Measurements from ENCODE around the gene NXN.
"Not testable (repeated sequence)": the region's sequence is repeated elsewhere in the genome, so short reads cannot be mapped to it uniquely, and the experiment has no call there.

Gene NXN

GRCh38 chr17:953767-954166 is 25.8 kb downstream of the NXN start:
- no peak for DNase-seq (ENCODE audit: low spot score)

GRCh38 chr17:952592-952991 is 27.0 kb downstream of the NXN start:
- not testable (repeated sequence) for DNase-seq (ENCODE audit: low spot score)

DNA sequence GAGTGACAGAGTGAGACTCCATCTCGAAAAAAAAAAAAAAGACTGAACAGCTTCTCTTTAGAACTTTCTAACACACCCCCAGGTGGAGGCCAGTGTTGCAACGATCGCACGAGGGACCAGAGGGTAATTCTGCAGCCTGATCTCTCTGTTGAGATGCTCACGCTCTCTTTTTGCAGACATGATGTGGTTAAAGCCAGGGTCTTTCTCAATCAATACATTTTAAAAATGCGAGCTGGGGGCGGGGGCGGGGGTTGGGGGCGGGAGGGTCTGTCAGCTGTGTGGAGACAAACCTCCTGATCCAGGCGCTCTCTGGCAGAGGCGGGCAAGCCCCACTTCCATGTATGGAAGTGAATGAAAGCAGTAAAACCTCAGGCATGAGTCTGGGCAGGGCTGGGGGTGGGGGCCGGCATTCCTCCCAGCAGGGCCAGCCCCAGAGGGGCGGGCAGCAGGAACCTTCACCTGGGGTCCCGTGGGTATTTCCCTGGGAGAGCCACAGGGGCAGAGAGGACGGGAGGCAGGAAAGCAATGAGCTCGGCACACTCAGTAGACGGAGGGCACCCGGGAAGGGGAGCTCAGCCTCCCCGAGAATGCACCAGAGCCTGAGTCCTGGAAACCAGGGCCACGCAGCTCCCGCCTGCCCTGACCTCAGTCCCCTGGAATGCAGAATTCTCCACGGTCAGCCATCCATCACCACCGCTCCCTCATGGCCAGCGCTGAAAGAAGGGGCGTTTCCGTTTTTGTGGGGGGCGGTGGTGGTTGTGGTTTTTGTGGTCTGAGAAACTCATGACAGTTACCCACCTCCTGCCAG is 28.0 kb downstream of the NXN start:
- no peak for DNase-seq (ENCODE audit: low spot score)

DNA sequence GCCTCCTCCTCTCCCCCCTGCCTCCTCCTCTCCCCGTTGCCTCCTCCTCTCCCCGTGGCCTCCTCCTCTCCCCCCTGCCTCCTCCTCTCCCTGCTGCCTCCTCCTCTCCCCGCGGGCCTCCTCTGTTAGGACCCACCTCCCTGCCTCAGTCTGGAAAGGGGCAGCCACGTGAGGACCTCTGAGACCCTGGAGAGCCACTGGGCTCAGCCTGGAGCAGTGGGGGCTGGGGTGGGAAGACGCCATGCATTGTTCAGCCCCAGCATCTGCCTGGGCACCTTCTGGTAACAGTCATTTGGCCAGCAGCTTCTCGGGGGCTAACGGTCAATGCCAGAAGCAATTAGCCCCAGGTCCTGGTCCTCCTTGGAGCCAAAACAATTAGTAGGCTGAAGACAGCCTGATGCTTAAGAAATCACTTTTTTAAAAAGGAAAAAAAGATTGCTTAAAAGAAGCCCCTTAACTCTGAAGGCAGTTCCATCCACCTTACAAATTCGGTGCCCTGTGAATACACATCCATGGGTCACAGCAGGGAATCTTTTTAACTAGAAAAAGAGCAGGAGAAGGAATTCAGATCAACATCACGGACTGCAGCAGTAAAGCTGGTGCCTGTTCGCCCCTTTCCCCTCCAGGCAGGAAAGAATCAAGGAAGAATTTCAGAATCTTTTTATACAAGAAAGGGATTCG is 29.8 kb downstream of the NXN start:
- no peak for DNase-seq (ENCODE audit: low spot score)

DNA sequence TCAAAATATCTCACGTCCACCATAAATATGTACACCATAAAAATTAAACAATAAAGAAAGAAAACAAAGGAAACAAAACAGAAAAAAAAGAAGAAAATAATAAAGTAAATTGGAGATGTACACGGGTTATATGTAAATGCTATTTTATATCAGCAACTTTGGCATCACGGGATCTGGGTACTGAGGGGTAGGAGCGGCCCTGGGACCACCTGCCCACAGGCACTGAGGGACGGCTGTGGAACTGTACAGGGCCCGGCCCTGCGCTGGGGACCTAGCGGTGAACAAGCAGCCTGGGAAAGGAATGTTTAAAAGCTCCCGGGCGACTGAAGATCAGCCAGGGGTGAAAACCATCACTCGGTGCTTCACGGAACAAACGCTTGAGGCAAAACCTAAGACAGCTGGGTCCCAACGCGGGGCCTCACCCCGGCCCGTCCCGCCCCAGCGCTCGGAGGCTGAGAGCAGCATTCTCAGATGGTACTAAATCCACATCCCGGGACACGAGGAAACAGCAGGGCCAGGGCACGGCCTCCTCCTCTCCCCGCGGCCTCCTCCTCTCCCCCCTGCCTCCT is 31.2 kb downstream of the NXN start:
- no peak for DNase-seq (ENCODE audit: low spot score)

- DNase-seq (ENCODE audit: low spot score) = no peak
Measured at GRCh38 chr17:946510-947236, 32.9 kb downstream of the NXN start.

DNA sequence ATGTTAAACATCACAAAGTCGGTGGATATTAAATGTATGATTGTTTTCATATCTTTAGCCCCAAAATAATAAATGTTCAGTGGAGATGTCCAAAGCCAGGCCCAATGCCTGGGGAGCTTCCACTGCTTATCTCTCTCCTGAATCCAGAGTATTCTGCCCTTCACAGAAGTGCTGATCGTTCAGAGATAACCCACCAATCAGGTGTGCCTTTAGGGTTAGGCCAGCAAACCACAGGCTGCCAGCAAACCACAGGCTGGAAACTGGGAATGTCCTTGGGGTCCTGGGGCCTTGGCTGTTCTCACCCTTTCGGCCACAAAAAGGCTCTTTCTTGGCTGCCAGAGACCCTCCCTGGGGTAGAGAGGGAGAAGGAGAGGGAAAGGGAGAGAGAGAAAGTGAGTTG is 33.9 kb downstream of the NXN start:
- no peak for DNase-seq (ENCODE audit: low spot score)

GRCh38 chr17:944266-944826 is 35.2 kb downstream of the NXN start:
- no peak for DNase-seq (ENCODE audit: low spot score)

DNA sequence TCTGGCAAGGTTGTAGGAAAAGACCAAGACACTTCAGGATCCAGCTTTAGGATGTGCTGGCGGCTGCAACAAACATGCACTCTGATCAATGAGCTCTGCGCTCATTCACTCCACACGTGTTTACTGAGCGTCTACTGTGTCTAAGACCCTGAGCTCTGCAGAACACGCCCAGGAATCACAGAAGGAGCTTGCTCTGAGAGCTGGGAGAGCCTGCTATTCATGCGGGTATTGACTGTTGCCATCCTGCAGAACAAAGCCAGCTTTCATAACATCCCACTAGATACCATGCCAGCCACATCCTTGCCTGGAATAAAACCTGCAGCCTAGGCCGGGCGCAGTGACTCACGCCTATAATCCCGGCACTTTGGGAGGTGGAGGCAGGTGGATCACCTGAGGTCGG is 44.1 kb downstream of the NXN start:
- DNase-seq (ENCODE audit: low spot score) = no peak

DNA sequence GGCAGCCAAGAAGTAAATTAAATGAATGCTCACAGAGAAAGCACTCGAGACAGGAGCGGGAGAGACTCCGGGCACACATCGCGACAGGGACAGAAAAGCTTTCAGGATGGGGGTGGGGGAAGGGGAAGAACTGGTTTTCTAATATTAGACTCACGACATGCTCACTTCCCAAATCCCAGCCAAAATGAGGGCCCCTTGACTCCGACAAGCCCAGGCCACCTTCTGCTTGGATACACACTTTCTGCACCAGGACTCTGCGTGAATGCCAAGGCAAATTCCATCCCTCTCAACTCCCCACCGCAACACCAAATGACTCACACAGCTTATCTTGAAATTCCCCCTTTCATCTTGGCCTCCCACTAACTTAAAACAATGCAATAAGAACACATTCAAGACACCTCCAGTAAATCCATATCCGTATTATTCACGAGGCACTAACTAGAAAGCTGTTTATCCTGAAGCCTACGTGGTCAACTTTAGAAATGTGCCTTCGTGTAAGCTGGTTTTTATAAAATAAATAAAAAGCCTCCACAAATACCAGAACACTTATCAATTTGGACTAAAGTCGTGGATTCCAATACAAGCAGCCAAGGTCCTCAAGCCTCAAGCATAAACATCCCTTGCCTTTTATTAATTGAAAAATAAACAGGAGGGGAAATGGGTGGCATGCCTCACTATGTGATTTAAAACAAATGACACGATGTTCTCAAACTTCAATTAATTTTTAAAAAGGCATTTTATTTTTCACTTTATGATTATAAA is 46.1 kb downstream of the NXN start:
- no peak for DNase-seq (ENCODE audit: low spot score)

- DNase-seq (ENCODE audit: low spot score) = no peak
Measured at GRCh38 chr17:930258-930657, 49.3 kb downstream of the NXN start.

GRCh38 chr17:929586-929985 is 50.0 kb downstream of the NXN start:
- DNase-seq (ENCODE audit: low spot score) = no peak

- no peak for DNase-seq (ENCODE audit: low spot score)
Measured at GRCh38 chr17:927611-928461, 51.7 kb downstream of the NXN start.

DNA sequence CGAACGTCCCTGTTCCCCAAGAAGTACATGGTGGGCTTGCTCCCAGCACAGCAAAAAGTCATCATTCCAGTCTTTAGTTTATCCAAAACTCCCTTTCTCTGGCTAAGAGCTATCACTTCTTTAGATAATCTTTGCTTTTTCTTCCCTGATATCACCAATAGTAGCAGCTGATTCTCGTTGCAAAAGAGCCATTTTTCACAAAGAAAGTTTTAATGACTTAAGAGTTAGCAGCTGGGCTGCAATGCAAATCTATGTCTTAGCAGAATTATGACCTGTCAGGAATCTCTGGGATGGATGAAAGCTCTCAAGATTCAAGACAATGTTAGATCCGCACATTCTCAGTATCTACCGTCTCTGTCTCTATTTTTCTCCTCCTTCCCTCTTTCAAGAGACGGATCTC is 53.8 kb downstream of the NXN start:
- no peak for DNase-seq (ENCODE audit: low spot score)

DNA sequence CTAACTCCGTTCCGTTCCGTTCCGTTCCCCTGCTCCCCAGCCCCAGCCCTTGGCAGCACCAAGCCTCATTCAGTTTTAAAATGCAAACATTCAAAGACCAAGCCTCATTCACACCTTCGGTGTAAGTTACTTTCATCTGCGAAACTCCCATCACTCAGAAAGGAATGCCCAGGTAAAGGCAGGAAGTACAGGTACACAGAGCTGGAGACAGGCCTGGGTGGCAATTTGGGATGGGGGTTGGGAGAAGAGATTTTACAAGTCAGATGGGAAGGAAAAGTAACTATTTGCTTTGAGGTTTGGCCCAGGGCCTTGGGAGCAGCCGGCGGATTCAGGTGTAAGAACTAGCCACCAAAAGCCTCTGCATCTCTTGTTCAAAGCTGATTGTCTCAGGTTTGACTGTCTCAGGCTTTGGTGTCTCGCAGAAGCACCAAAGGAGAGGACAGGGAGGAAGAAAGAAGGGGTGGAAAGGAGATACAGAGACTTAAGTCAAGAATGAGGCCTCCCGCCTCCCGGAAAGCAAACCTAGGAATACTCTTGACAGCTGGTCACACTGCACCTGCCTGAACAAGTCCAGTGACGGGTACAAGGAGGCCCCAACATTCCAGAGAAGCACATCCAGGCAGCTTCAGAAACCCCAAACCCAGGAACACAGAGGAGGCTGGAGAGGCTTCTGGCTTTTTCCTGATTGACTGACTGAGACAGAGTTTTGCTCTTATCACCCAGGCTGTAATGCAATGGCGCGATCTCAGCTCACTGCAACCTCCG is 54.7 kb downstream of the NXN start:
- DNase-seq (ENCODE audit: low spot score) = no peak

DNA sequence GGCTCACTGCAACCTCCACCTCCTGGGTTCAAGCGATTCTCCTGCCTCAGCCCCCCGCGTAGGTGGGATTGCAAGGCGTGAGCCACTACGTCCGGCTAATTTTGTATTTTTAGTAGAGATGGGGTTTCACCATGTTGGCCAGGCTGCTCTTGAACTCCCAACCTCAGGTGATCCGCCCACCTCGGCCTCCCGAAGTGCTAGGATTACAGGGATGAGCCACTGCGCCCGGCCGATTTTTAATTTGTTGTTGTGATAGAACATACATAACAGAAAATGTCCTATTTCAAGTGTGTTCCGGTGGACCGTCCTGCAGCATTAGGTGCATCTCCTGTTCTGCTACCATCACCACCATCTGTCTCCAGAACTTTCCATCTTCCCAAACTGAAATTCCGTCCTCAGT is 55.3 kb downstream of the NXN start:
- not testable (repeated sequence) for DNase-seq (ENCODE audit: low spot score)

- DNase-seq (ENCODE audit: low spot score) = no peak
Measured at GRCh38 chr17:923633-924032, 55.9 kb downstream of the NXN start.

- DNase-seq (ENCODE audit: low spot score) = no peak
Measured at GRCh38 chr17:921161-921560, 58.4 kb downstream of the NXN start.

GRCh38 chr17:920190-920589 is 59.4 kb downstream of the NXN start:
- no peak for DNase-seq (ENCODE audit: low spot score)
